GM18870 (cell line): ENCODE results near the gene PLA2G6.
"Not testable (repeated sequence)": the region's sequence is repeated elsewhere in the genome, so short reads cannot be mapped to it uniquely, and the experiment has no call there.

Source experiments
- ATAC-seq: cut with Tn5 transposase; IDR thresholded peaks from one replicate; pipeline ENCODE4 v1.9.1; 2021; ENCODE audit warnings: moderate library complexity; ENCODE audit not compliant: unreplicated experiment

Gene PLA2G6

DNA sequence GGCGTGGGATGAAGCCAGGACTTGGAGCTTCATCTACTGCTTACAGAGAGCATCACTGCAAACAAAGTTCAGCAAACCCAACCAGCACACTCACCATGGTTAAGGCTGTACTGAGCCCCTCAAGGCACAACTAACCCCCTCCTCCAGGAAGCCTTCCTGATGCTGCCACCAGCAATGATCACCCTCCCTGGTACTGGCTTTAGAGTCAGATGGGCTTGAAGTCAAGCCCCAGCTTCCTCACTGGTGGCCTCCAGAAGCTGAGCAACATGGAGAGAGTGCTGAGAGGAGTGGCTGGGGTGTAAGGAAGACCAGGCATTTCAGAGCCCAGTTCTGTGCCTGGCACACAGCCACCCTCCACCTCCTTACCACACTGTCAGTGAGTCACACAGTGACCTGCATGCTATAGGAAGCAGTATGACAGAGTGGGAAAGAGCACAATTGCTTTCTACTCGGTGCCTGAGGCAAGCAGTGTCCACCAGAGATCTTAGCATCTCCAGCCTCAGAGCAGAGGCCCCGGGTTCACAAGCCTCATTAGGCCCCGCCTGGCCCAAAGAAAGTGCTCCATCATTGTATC lies 46.4 kb downstream of the PLA2G6 start:
- ATAC-seq, result no peak

DNA sequence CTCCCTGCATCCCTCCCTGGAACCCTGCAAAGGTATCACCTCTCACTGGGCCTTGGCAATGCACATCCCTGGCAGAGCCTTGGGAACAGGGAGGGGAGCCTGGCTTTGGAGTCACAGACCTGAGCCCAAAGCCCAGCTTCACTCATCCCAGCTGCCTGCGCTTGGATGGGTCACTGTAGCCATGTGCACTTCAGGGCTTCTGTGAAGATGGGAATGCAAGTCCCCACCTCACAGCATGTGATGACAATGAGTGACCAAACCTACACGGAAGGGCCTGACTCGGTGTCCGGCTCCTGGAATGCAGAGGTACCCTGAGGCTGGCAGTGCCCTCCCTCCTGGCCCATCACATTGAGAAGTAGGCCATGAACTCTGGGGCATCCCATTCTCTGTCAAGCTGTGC lies 48.3 kb downstream of the PLA2G6 start:
- ATAC-seq, result no peak

DNA sequence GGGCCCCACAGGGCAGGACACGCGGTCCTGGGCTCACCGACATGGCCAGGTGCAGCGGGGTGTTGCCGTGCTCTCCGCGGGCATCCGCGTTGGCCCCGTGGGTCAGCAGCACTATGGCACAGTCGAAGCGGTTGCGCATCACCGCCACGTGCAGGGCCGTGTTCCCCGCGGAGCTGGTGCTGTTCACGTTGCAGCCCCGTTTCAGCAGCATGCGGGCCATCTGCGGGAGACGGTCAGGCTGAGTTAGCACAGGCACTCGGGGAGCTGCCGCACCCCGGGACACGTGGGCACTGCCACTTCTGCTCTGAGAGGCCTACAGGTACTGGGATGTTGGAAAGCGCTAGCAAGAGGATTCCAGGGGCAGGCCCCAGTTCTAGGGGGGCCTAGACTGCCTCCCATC lies 48.8 kb downstream of the PLA2G6 start:
- no peak for ATAC-seq

DNA sequence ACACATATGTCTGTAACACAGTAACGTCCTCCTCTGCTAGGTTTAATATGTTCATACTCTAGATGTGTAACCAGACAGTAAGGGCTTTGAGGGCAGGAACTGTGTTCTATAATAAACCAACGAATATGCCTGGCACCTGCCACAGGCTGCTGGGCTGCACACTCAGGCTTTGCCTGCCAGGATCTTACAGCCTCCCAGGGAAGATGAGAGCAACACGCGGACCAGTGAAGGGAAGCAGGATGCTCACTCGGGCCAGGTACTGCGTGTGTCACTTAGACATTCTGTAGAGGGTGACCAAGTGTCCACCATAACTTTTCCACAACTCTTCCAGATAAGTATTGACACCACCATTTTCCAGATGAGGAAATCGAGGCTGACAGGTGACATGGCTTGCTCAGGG lies 49.5 kb downstream of the PLA2G6 start:
- no peak for ATAC-seq

DNA sequence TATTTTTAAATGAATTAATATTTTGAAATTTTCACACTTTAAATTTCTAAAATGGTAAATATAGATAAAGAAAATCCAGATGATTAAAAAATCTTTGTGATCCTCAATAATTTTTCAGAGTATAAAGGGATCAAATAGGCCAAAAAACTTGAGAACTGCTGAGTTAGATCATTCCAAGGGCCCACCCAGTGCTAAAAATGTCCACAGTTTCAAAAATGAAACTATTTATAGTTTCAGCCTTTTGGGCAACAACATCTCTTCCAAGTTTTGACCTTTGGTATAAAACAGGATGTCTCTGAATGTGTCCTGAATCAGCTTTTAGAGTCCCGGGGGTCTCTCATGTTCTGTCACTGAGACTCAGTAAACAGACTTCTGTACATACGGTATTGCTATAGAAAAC lies 50.2 kb downstream of the PLA2G6 start:
- no peak for ATAC-seq

DNA sequence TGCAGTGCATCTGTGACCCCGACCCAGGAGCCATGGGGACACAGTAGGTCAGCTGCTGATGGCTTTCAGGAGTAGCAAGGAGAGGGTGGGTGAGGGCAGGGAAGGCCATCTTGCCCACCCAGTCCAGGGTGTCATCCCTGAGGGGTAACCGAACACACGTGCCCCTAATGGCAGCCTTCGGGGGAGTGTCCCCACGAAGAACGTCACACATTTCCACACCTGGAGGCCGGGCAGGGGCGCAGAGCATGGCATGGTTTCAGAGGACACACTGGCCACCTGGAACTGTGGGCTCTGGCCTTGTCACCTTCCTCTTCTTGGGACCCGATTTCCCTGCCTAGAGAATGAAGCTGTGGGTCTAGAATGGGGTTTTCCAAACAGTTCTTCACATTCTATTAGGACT lies 51.8 kb downstream of the PLA2G6 start:
- ATAC-seq, result no peak

DNA sequence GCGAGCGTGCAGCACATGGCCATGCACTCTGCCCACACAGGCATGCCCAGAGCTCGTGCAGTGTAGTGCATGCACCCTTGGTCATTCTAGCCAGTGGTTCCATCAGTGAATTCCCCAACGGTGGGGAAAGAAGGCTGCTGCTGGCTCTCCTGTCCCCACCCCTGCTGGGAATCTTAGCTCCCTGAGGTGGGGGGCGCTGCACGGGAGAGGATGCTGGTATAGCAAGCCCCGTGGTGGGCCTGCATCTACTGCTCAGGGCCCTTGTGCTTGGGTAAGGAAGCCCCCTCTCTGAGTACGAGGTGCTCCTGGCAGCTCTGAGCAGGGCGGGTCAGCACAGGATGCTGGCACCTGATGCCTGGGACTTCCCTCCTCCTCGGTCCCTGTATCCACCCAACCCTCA lies 52.6 kb downstream of the PLA2G6 start:
- no peak for ATAC-seq

DNA sequence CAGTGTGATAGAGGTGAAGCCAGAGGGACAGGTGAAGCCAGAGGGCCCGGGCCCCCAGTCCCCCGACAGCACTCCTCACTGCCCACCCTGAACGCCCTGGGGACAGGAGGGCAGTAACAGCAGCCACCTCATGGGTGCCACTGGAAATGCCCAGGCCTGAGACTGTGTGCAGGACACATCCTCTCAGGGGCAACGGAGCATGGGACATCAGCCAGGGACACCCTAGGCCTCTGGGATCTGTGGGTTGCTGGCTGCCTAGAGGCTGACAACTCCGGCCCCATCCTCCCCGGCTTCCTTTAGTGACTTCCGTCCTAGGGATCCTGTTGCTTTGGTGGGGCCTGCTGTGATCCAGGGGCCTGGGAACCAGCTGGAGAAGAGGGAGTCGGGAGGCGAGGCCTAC lies 53.8 kb downstream of the PLA2G6 start:
- ATAC-seq, result no peak

DNA sequence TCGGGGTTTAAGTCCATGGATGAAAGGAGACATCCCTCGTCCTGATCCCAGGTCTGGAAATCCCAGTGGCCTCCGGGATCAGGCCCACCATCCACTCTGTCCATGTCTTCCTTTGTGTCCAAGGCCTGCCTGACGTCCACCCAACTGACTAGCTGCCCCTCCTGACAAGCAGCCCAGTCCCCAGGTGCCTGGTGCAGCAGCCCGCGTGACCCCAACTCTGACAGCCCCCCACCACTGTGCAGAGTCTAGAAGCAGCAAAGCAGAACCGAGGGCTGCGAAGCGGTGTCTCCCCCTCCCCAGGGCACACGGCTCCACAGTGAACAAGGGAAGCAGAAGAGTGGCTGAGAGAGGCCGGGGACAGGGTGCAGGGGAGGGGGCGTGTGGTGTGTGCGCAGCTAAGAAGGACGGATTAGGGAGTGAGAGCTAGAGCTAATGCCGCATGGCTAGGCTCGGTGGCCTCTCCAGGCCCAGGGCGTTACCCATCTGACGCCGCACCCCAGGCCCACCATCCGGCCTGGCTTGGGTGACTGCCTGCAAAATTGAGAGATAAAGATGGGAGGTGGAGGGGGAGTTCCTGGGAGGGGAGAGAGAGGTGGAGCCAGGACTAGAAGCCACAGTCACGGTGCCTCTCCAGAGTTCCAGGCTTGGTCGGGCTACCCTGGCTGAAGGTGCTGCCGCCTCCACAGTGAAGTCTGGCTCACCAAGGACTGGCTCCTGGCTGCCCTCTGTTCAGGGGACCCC lies 54.5 kb downstream of the PLA2G6 start:
- no peak for ATAC-seq

DNA sequence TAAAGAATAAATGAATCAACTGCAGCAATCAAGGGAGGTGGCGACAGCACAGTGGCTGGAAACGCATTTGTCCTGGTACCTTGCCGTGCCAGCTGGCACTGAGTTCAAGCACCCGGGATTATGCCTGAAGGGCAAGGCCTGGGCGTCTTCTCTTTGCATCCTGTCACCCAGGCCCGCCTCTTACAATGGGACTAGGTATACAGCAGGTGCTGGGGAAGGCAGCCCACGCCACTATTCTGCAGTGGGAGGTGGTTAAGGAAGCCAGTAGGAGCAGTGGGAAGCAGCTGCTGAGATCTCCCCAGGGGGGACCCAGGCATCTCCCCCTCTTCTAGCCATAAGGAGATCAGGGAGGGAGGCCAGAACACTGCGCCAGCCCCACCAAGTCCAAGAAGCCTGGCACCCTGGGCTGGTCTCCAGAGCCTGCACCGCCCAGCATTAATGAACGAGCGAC lies 55.9 kb downstream of the PLA2G6 start:
- ATAC-seq, result no peak

DNA sequence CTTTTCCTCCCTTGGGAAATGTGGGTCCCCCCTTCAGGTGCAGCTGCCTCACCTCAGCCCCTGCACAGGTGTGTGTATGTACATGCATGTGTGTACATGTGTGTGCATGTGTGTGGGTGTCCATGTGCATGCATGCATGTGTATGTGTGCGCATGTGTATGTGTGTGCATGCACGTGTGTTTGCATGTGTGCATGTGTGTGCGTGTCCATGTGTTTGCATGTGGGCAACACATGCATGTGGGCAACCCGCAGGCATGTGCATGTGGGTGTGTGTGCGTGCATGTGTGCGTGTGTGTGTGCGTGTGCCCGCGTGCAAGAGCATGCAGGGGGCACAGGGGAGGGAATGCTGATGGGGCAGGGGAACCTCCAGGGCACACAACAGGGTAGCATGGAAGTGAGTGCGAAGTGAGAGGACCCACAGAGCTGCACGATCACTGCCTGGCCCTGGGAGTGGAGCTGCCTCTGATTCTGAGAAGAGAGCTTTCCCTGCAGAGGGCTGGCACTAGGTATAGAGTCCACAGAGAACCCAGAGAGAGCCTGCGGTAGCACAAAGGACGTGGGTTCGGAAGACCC lies 56.5 kb downstream of the PLA2G6 start:
- ATAC-seq, result no peak

DNA sequence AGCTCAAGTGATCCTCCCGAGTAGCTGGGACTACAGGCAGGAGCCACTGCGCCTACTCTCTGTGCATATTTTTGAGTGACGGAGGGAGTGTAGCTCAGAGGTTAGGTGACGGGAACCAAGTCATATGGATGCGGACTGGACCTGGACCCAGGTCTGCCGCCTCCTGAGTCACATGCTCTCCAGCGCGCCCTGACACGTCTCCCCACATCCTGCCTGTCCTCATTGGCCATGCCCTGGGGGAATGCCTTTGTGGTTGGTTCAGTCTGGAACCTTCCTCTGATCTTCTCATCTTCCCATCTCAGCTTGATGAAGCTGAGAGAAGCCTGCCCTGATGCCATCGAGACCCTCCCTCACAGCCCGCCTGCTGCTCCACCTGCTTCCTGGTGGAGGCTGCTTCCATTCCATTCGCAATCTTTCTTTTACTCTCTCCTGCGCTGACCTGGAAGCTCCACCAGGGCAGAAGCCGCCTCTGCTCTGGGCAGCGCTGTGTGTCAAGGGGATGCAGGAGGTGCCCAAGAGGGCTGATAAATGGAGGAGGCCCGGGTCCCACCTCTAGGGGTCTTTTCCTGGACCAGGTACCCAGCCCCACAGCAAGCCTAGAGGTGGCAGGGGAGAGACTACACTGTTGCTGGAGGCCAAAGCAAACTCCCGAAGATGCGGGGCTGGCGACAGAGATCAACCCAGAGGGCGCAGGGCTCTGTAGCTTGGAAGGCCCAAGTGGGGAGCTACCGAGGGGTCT lies 57.2 kb downstream of the PLA2G6 start:
- ATAC-seq, result no peak

DNA sequence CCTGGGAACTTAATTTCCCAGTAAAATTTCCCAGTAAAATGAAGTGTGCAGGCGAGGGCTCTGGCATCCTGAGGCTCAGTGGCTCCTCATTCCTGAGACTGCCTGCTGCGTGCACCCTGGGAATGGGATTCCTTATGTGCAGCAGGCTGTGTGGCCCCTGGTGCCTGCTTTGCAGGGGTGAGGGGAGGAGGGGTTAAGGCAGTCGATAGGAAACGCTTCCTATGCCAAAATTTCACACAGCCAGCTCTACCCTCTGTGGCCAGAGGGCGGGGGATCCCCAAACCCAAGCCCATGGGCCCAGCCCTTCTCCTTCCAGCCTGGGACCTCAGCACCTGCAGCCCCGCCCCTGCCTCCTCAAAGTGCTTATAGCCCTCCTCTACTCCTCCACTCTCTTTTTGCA lies 59.0 kb downstream of the PLA2G6 start:
- no peak for ATAC-seq

DNA sequence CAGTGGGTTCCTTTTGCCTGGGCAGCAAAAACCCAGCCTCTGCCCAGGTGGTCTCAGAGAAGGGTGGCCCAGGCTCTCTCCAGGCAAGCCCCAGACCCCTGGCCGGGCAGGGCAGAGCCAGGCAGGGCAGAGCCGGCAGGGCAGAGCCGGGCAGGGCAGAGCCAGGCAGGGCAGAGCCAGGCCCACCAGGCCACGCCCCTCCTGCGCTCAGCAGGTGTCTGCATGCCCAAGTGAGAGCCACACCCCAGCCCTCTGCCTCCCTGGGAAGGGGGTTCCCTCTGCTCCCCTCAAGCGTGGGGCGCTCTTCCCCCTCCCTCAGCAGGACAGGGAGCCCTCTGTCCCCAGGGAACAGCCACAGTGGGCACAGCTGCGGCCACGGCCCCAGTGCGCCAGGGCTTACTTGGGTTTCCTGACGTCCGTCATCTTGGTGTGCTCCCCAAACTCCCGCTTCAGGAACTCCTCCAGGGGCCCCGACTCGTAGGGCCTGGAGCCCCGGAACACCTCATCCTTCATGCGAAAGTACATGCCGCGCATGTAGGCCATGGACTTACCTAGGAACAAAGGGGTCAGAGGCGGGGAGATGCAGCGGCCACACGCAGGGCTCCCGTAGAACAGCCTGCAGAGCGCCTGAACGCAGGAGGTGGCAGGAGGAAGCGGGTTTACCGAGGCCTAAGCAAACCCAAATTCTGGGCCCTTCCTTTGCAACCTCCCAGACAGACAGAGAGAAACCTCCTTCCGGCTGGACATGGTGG lies 61.1 kb downstream of the PLA2G6 start:
- ATAC-seq, result no peak

DNA sequence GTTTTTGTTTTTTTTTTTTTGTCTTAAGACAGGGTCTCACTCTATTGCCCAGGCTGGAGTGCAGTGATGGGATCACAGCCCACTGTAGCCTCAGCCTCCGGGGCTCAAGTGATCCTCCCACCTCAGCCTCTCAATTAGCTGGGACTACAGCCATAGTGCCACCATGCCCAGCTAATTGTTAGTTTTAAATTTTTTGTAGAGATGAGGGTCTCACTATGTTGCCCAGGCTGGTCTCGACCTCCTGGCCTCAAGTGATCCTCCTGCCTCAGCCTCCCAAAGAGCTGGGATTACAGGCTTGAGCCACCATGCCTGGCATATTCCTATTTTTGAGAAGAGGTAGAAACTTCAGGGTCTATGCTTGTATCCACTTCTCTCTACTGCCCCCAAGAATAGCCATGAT lies 62.9 kb downstream of the PLA2G6 start:
- ATAC-seq, result not testable (repeated sequence)

DNA sequence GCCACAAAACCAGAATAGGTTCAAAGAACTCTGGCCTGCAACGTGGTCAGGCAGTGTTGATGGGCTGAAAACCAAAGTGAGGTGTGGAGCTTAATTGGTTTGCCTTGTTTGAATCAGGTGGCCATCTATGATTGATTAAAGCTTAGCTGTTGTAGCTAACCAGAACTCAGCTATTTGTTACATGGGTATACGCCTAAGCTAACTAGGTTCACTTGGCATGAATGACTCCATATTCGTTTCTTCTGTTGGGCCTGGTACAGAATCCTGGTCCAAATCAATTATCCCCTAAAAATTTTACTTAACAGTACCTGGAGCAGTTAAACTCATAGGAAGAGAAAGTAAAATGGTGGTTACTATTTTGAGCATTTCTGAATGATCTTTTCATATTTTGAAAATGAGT lies 63.4 kb downstream of the PLA2G6 start:
- no peak for ATAC-seq

DNA sequence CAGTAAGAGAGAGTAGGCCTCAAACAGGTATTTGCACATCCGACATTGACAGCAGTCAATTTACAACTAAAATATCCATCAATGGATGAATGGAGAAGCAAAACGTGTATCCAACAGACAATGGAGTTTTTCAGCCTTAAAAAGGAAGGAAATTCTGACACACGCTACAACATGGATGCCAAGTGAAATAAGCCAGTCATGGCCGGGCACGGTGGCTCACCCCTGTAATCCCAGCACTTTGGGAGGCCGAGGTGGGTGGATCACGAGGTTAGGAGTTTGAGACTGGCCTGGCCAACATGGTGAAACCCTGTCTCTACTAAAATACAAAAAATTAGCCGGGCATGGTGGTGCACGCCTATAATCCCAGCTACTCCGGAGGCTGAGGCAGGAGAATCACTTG lies 64.1 kb downstream of the PLA2G6 start:
- not testable (repeated sequence) for ATAC-seq

DNA sequence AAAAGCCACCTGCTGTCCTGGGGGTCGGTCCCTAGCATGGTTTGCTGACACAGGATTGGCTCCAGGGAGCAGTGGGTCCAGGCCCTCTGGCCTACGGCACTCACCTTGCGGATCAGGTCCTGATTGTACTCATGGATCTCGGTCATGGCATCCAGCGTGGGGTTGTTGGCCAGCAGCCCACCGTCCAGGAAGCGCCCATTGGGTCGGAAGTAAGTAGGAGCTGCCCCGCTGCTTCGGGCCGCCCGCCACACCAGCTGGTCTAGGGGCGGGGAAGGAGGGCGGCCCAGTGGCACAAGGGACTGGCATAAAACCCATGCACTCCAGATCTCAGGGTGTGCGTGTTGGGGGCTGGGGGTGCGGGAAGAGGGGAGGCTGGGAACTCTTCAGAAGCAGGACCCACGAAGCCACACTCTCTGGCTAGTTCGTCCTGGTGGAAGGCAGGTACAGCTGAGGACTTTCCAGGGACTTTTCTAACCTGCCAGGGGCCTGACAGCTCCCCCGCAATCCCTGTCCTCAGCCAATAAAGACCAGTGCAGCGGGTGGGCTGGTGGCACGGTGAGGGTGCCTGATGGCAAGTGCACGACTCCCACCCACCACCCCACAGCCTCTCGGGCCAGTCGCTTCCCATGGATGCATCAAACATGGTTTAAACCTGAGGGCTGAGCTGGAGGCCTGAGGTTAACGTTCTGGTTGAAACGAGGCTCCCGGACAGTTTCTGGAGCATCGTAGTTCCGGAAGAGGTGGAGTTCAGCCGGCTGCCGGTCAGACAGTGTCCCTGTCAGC lies 66.0 kb downstream of the PLA2G6 start:
- no peak for ATAC-seq

DNA sequence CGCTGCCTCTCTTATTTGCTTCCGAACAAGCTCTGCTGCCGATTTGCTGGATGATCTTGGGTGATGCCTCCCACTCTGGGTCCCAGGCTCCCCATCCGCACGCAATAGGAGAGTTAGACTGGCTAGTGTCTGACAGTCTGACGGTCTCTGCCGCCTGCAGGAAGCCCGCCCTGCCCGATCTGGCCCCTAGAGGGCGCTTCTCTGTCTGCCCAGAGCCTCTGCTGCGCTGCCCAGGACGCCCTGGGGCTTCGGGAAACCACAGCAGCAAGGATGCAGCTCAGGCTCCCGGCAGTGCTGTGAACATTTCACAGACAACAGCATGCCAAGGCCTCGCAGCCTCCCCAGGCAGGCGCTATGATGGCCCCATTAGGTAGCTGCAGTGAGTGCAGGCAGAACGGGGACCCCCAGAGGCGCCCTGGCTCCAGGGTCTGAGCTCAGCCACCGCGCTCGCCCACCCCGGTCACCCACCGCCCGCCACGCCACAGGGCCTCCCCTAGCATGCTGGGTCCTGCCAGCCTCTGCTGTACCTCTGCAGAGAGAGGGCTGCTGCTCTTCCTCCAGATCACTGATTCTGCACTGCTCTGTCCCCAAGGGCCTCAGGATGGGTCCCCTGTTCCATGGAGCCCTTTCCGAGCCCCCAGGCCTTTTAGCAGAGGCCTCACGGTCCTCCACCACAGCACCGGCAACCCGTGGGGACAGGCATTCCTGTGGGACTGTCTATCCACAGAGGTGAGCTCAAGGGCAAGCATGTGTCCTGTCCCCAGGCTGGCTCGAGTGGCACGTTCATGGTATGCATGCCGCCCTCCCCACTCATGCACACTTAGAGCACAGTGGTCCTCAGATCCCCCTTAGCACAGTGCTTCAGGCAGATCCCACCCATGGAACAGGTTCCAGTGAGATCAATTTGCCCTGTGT lies 66.9 kb downstream of the PLA2G6 start:
- no peak for ATAC-seq
